Heart right ventricle (tissue), 16 donors: ENCODE measurements around the gene KPNA5. TPM values are rescaled to one million over a fixed set of nuclear protein-coding genes. Genes with fewer than 3 reads are reported as not detected.
"Not testable (repeated sequence)": the region's sequence is repeated elsewhere in the genome, so short reads cannot be mapped to it uniquely, and the experiment has no call there.

ENCODE experiments used
- ATAC-seq, 8 donors: fragments of 200-7000 bp; cut with Tn5 transposase; one replicate each; pipeline ENCODE4 v1.9.1; 2020; ENCODE audit warnings: mild to moderate bottlenecking in 8 of 8, moderate library complexity in 8 of 8, moderate number of reproducible peaks in 1 of 8
- DNase-seq, 2 donors: peaks; one replicate each; pipeline ENCODE4 v3.0.0-alpha.2; 2020
- H3K27ac ChIP-seq, 10 donors: fragments of 200-600 bp; sonication (generic) in 2 of 10; one replicate each; pipeline versions ENCODE4 v1.5.0 to v1.8.0; 2020 to 2022; ENCODE audit warnings: mild to moderate bottlenecking in 3 of 10
- H3K27me3 ChIP-seq, 7 donors: fragments of 200-600 bp; one replicate each; pipeline ENCODE4 v1.8.0; 2021 to 2022; ENCODE audit warnings: mild to moderate bottlenecking in 2 of 7
- H3K36me3 ChIP-seq, 9 donors: fragments of 200-600 bp; sonication (generic) in 1 of 9; one replicate each; pipeline versions ENCODE4 v1.5.0 to v1.8.0; 2020 to 2022; ENCODE audit warnings: mild to moderate bottlenecking in 2 of 9
- H3K4me1 ChIP-seq, 9 donors: fragments of 200-600 bp; sonication (generic) in 1 of 9; one replicate each; pipeline versions ENCODE4 v1.5.0 to v1.8.0; 2020 to 2022; ENCODE audit warnings: mild to moderate bottlenecking in 4 of 9
- H3K4me3 ChIP-seq, 10 donors: fragments of 200-600 bp; sonication (generic) in 2 of 10; one replicate each; pipeline versions ENCODE4 v1.5.0 to v1.8.0; 2020 to 2022; ENCODE audit warnings: mild to moderate bottlenecking in 7 of 10, moderate library complexity in 2 of 10
- H3K9me3 ChIP-seq, 11 donors: fragments of 200-600 bp in 10 of 11; sonication (generic) in 2 of 11; one replicate each; pipeline versions ENCODE4 v1.5.0 to v1.8.0; 2013 to 2022; ENCODE audit warnings: mild to moderate bottlenecking in 2 of 11, control low read depth in 1 of 11, moderate library complexity in 1 of 11
- WGBS, 2 donors: extraction: QIAGEN DNeasy Blood & Tissue Kit; methylation state at CpG; one replicate each; pipeline ENCODE4 v1.1.7; 2013; ENCODE audit warnings: inconsistent platforms in 1 of 2; 5-methylcytosine and 5-hydroxymethylcytosine counted together
- intact Hi-C, 10 donors: fragments of 100-400 bp; cut with DNase I; formaldehyde crosslinking; loops; one replicate each; pipeline versions ENCODE4 v1.11.1 to v1.14.2; 2022
- polyA plus RNA-seq, 2 donors: library from polyadenylated mRNA; stranded (reverse); fragments of 200-250 nt; gene quantifications; one replicate each; pipeline ENCODE4 v1.2.3, GENCODE V29; 2013
- total RNA-seq, 10 donors: library from RNA; stranded (reverse); fragmentation: NEBNext Ultra II Directional in 3 of 10; extraction: Animal tissue kit (Norgen Biotek cat#: 25700) in 3 of 10; gene quantifications; one replicate each; pipeline versions ENCODE4 v1.2.1 to v1.2.4, GENCODE V29; 2021 to 2023
- TF ChIP-seq, protein P1 (sequence below), 9 donors: fragments of 200-600 bp; sonication (generic) in 2 of 9; IDR thresholded peaks; one replicate each; pipeline versions ENCODE4 v1.5.0 to v1.8.0; 2021 to 2022; ENCODE audit warnings: antibody characterized with exemption in 9 of 9, mild to moderate bottlenecking in 5 of 9, moderate library complexity in 1 of 9
- donor health status: Arrhythmogenic right ventricular cardiomyopathy.
- donor health status: ischemic (EF 13 %, LVEDD 7.1; RV severe dilation, severe dysfunction).
- donor health status: healthy with polysubstance abuse.
- donor health status: DM: no; HTN: yes; CAD: no.
- donor health status: DM: no; HTN: no; CAD: no.
- donor health status: ischemic (EF 25% LVEDD 6.9; RV normal size, moderate dysfunction).
- donor health status: ischemic (EF 25% LVEDD 5.7; RV mildly dilated, moderate dysfunction).
- donor health status: healthy.
- donor health status: DM: yes; HTN: yes; CAD: no.
- donor health status: Ischemic cardiomyopathy.
- donor health status: ischemic (EF 35%, LVEDD 5.7; RV mildly dilated, moderate dysfunction).
- donor health status: nonischemic (EF 11% LVEDD 7.7; RV severe dilation, severe dysfunction).
- donor health status: DM: yes; HTN: yes; CAD: no.
- donor health status: PGD.
- donor health status: ischemic (EF 29% LVEDD 5.4; RV normal size, mild dysfunction).
- donor health status: nonischemic (EF 23%, LVEDD 6.1; RV moderate dilation, normal function).

KPNA5 gene
- total and polyA plus RNA-seq, 12 donors: 1.0 to 11.7 (median 7.9) TPM

DNA sequence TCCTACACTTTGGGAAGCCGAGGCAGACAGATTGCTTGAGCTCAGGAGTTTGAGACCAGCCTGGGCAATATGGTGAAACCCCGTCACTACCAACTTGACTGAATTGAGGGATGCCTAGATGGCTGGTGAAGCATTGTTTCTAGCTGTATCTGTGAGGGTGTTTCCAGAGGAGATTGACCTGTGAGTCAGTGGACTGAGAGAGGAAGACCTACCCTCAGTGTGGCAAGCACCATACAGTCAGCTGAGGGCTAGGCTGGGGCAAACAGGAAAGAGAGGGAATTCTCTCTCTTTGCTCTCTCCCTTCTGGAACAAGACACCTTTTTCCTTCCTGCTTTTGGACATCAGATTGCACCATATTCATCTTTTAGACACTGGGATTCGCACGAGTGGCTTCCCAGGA, 8.7 kb upstream of the KPNA5 start:
- H3K9me3 ChIP-seq: no peaks in the 10 kb centered on the region
- intact Hi-C loops: no loop called here
- H3K4me1 ChIP-seq: peaks cover 3 to 9% (median 7%) of the 10 kb centered on the region in 9 donors
- TF ChIP-seq, protein P1, sequence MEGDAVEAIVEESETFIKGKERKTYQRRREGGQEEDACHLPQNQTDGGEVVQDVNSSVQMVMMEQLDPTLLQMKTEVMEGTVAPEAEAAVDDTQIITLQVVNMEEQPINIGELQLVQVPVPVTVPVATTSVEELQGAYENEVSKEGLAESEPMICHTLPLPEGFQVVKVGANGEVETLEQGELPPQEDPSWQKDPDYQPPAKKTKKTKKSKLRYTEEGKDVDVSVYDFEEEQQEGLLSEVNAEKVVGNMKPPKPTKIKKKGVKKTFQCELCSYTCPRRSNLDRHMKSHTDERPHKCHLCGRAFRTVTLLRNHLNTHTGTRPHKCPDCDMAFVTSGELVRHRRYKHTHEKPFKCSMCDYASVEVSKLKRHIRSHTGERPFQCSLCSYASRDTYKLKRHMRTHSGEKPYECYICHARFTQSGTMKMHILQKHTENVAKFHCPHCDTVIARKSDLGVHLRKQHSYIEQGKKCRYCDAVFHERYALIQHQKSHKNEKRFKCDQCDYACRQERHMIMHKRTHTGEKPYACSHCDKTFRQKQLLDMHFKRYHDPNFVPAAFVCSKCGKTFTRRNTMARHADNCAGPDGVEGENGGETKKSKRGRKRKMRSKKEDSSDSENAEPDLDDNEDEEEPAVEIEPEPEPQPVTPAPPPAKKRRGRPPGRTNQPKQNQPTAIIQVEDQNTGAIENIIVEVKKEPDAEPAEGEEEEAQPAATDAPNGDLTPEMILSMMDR (IDR thresholded peaks at IDR 0.05): no peak
- H3K36me3 ChIP-seq: no peaks in the 10 kb centered on the region
- no peak for ATAC-seq
- no peaks in the 10 kb centered on the region for H3K27me3 ChIP-seq
- H3K27ac ChIP-seq: no peak overlapping the region
- no peak for DNase-seq
- H3K4me3 ChIP-seq: no peak overlapping the region
- 92 to 93% methylated on average over 4 of the region's 4 CpGs for WGBS, 2 donors

DNA sequence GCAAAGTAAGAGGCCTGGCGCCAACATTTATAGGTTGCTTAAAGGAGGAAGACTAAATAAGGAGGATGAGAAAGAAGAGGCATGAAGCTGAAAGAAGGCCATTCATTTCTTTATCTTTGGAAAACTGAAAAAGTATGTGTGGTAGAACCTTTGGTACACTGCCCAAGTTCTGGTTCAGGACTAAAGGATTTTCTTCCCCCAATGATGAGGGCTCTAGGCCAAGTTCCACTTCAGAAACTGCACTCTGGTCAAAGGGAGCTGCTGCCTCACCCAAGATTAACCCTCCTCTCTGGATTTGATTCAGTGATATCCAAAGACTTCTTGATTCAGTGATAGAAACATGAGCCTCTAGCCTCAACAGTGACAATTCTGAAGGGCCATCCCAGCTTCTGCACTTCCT, 5.0 kb upstream of the KPNA5 start:
- H3K36me3 ChIP-seq: no peaks in the 10 kb centered on the region
- peaks cover 0 to 9% (median 5%) of the 10 kb centered on the region in 9 donors for H3K4me1 ChIP-seq
- TF ChIP-seq, protein P1 (IDR thresholded peaks at IDR 0.05): no peak
- WGBS, 2 donors: 93 to 100% methylated on average over 1 of the region's 1 CpG
- no peaks in the 10 kb centered on the region for H3K27me3 ChIP-seq
- no peak overlapping the region for H3K27ac ChIP-seq
- no peaks in the 10 kb centered on the region for H3K9me3 ChIP-seq
- no peak for DNase-seq
- no peak overlapping the region for H3K4me3 ChIP-seq
- intact Hi-C loops: no loop called here
- no peak for ATAC-seq

DNA sequence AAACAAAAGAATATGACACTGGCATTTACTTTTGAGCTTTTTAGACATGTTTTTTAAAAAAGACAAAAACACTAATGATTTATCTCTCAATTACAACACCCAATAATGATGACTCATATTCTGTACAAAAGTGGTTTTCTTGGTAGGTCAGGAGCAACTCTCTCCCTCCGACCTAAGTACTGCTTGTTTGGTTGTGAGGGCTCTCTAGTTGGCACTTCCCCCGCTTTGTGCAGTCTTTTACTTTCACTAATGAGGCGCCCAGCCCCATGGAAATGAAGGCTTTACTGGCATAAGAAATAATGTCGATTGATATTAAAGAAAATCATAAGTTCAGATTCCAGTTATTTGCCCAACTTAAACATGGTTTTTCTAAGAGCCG, 1.3 kb downstream of the KPNA5 start:
- Histone ChIP-seq H3K27ac (peak overlapping the region in 3 of 10 donors; percentile 50 to 89 (median 88)), H3K4me3 (peak overlapping the region in 8 of 10 donors; percentile 59 to 98 (median 77)), H3K27me3 (no peaks in the 10 kb centered on the region), H3K36me3 (peaks cover 0 to 12% (median 0%) of the 10 kb centered on the region in 9 donors), H3K4me1 (peaks cover 0 to 27% (median 17%) of the 10 kb centered on the region in 9 donors), H3K9me3 (peaks cover 0 to 7% (median 0%) of the 10 kb centered on the region in 11 donors)
- TF ChIP-seq, protein P1 (IDR thresholded peaks at IDR 0.05): no peak
- no peak for DNase-seq
- ATAC-seq: no peak
- intact Hi-C loops: no loop called here
- WGBS, 2 donors: 69 to 73% methylated on average over 5 of the region's 5 CpGs

DNA sequence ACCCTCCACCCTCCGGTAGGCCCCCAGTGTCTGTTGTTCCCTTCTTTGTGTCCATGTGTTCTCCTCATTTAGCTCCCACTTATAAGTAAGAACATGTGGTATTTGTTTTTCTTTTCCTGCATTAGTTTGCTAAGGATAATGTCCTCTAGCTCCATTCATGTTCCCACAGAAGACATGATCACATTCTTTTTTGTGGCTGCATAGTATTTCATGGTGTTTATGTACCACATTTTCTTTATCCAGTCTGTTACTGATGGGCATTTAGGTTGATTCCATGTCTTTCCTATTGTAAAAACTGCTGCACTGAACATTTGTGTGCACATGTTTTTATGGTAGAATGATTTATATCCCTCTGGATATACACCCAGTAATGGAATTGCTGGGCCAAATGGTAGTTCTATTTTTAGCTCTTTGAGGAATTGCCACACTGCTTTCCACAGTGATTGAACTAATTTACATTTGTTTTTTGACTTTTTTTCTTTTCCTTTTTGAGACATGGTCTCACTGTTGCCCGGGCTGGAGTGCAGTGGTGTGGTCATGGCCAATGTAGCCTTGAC, 4.5 kb downstream of the KPNA5 start:
- intact Hi-C loops: no loop called here

DNA sequence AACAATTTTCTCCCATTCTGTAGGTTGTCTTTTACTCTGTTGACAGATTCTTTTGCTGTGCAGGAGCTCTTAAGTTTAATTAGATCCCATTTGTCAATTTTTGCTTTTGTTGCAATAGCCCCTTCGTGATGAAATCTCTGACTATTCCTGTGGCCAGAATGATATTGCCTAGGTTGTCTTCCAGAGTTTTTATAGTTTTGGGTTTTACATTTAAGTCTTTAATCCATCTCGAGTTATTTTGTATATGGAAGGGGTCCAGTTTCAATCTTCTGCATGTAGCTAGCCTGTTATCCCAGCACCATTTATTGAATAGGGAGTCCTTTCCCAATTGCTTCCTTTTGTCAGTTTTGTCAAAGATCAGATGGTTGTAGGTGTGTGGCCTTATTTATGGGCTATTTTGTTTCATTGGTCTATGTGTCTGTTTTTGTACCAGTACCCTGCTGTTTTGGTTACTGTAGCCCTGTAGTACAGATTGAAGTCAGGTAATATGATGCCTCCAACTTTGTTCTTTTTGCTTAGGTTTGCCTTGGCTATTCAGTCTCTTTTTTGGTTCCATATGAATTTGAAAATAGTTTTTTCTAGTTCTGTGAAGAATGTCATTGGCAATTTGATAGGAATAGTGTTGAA, 5.6 kb downstream of the KPNA5 start:
- H3K4me3 ChIP-seq, ATAC-seq: not testable (repeated sequence)
- WGBS, 2 donors: 87 to 93% methylated on average over 2 of the region's 2 CpGs

More for the DNA sequence above, 4.5 kb downstream of the KPNA5 start:
- H3K9me3 ChIP-seq: peaks cover 0 to 7% (median 0%) of the 10 kb centered on the region in 11 donors
- H3K4me1 ChIP-seq: peaks cover 0 to 29% (median 14%) of the 10 kb centered on the region in 9 donors
- TF ChIP-seq, protein P1 (IDR thresholded peaks at IDR 0.05): no peak
- DNase-seq: no peak
- no peak overlapping the region for H3K27ac ChIP-seq
- no peaks in the 10 kb centered on the region for H3K27me3 ChIP-seq
- H3K4me3 ChIP-seq: no peak overlapping the region
- ATAC-seq: no peak
- H3K36me3 ChIP-seq: peaks cover 0 to 22% (median 0%) of the 10 kb centered on the region in 9 donors
- WGBS, 2 donors: 97 to 100% methylated on average over 2 of the region's 2 CpGs

More for the DNA sequence above, 5.6 kb downstream of the KPNA5 start:
- H3K27ac ChIP-seq, DNase-seq, H3K9me3 ChIP-seq, intact Hi-C loops, H3K27me3 ChIP-seq: not testable (repeated sequence)
- Histone ChIP-seq H3K4me1 (peaks cover 0 to 28% (median 14%) of the 10 kb centered on the region in 9 donors), H3K36me3 (peaks cover 0 to 32% (median 0%) of the 10 kb centered on the region in 9 donors)
